MG63 (cell line): ENCODE data around the gene GPR171. TPM values are rescaled to one million over a fixed set of nuclear protein-coding genes. Genes with fewer than 3 reads are reported as not detected.

Experiments
- DNase-seq: peaks from one replicate; pipeline ENCODE4 v3.0.0-alpha.2; 2020
- H3K27me3 ChIP-seq: fragments of 250-450 bp; sonication (Bioruptor Pico); 2 replicates; pipeline ENCODE4 v1.5.1; 2020; ENCODE audit warnings: mild to moderate bottlenecking, moderate library complexity
- H3K36me3 ChIP-seq: fragments of 250-450 bp; sonication (Bioruptor Pico); 2 replicates; pipeline ENCODE4 v1.5.1; 2020; ENCODE audit warnings: mild to moderate bottlenecking, moderate library complexity
- H3K4me3 ChIP-seq: fragments of 250-450 bp; sonication (Bioruptor Pico); 2 replicates; pipeline ENCODE4 v1.5.1; 2020; ENCODE audit warnings: mild to moderate bottlenecking, moderate library complexity
- H3K9me3 ChIP-seq: fragments of 250-450 bp; sonication (Bioruptor Pico); 2 replicates; pipeline ENCODE4 v1.5.1; 2020; ENCODE audit warnings: mild to moderate bottlenecking, moderate library complexity
- total RNA-seq: library from RNA; depleted of rRNA; stranded (reverse); fragments of >200 nt; shearing (Covaris generic); gene quantifications from 2 replicates; pipeline ENCODE4 v1.2.3, GENCODE V29; 2014; ENCODE audit warnings: low replicate concordance

GPR171 gene
- total RNA-seq, 1 experiment from 2014 or later = not detected

DNA sequence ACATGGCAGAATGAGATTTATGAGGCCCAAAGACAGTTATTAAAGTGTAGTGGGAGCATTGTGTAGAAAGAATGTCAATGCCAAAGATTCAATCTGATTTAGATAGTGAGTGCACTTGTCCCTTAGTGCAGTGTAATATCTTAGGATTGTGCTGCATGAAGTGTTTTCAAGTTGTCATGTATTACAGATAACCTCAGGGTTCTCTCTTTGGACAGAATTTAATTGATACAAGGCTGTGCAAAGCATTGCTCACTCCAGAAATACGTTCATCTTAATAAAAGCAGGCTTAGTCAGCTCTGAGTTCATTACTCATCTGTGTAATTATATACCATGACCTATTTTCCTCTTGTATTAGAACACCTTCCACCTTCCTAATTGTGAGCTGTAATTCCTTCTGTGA is 16.0 kb upstream of the GPR171 start:
- H3K9me3 ChIP-seq = no peaks in the 10 kb centered on the region
- H3K27me3 ChIP-seq = no peaks in the 10 kb centered on the region
- DNase-seq = no peak
- H3K4me3 ChIP-seq = no peak overlapping the region
- no peaks in the 10 kb centered on the region for H3K36me3 ChIP-seq

DNA sequence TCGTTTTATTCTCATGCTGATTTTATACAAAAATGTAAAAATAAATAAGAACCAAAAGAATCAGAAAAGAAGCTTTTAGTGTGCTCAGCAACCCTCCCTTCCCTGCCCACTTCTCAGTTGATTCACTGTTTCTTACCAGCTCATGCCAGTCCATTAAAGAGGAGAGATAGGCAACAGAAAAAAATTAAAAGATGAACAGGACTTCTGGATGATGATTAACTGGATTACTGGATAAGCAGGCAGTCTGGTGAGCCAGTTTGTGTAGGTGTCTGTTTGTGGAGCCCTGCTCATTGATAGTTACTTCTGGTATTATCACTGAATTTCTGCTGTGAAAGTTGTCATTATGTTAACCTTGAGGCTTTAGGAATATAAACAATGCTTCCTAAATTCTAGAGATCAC is 15.1 kb upstream of the GPR171 start:
- Histone ChIP-seq H3K36me3 (no peaks in the 10 kb centered on the region), H3K9me3 (no peaks in the 10 kb centered on the region), H3K4me3 (no peak overlapping the region), H3K27me3 (no peaks in the 10 kb centered on the region)
- no peak for DNase-seq

- no peaks in the 10 kb centered on the region for H3K9me3 ChIP-seq
- no peaks in the 10 kb centered on the region for H3K36me3 ChIP-seq
- no peak for DNase-seq
- H3K4me3 ChIP-seq = no peak overlapping the region
- H3K27me3 ChIP-seq = no peaks in the 10 kb centered on the region
These were observed 13.9 kb upstream of the GPR171 start for GRCh38 chr3:151216641-151217607.

GRCh38 chr3:151214459-151214858 is 11.4 kb upstream of the GPR171 start:
- DNase-seq = no peak
- no peaks in the 10 kb centered on the region for H3K9me3 ChIP-seq
- no peak overlapping the region for H3K4me3 ChIP-seq
- H3K27me3 ChIP-seq = no peaks in the 10 kb centered on the region
- H3K36me3 ChIP-seq = no peaks in the 10 kb centered on the region

- H3K36me3 ChIP-seq = no peaks in the 10 kb centered on the region
- no peak overlapping the region for H3K4me3 ChIP-seq
- no peak for DNase-seq
- no peaks in the 10 kb centered on the region for H3K9me3 ChIP-seq
- H3K27me3 ChIP-seq = no peaks in the 10 kb centered on the region
These were observed 10.9 kb upstream of the GPR171 start for GRCh38 chr3:151213881-151214280.

- Histone ChIP-seq H3K9me3 (no peaks in the 10 kb centered on the region), H3K27me3 (no peaks in the 10 kb centered on the region), H3K4me3 (no peak overlapping the region), H3K36me3 (no peaks in the 10 kb centered on the region)
- DNase-seq = no peak
These were observed 10.1 kb upstream of the GPR171 start for GRCh38 chr3:151213151-151213550.

DNA sequence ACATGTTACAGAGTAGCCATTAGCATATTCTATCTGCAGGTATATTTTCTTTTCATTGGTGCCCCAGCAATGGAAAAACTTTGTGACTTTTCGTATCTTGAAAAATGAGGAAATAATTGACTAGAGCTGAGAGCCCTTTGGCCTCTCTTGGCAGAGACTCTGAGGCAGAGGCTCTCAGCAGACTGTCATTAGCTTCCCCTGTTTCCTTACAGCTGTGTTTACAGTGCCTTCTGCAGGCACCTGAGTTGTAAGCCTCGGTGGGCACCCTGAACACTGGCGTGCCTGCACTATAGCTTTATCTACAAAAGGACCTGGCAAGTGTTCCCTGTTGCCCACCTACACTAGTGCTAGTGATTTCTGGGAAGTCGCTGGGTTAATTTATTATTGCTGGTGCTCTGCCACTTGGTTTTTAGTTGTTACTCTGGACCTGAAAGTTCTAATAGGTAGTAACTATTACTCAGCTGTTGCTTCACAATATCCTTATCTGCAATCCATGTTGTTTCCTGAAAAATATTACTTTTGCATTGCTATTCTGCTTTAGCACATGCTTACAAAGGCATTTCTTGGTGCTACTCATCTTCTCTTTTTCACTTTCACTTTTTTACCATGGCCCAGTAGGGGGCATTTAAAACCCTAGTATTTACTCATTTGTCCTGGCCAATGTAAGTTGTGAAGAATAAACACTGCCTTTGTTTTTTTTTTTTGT is 7.8 kb upstream of the GPR171 start:
- no peak for DNase-seq
- no peaks in the 10 kb centered on the region for H3K36me3 ChIP-seq
- H3K27me3 ChIP-seq = no peaks in the 10 kb centered on the region
- no peak overlapping the region for H3K4me3 ChIP-seq
- H3K9me3 ChIP-seq = no peaks in the 10 kb centered on the region

- DNase-seq = no peak
- Histone ChIP-seq H3K9me3 (no peaks in the 10 kb centered on the region), H3K36me3 (no peaks in the 10 kb centered on the region), H3K4me3 (no peak overlapping the region), H3K27me3 (no peaks in the 10 kb centered on the region)
These were observed 6.6 kb upstream of the GPR171 start for GRCh38 chr3:151209654-151210053.

DNA sequence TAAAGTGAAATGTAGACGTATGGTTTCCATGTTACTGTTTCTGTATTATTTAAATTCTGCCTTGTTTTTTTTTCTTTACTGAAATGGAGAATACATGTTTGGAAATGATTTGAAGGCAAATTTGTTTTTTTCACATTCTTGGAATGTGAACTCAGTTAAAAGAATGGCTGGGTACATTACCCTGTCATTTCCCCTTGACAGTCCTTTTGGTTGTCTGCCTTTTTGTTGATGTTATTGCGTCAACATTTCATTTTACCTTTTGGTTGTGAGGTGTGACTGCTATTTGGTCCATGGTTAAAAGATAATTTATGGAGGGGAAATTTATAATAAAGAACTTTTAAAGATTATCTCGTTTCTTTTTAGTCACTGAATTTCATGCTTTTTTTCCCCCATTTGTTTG is 3.2 kb upstream of the GPR171 start:
- no peak for DNase-seq
- Histone ChIP-seq H3K36me3 (no peaks in the 10 kb centered on the region), H3K4me3 (no peak overlapping the region), H3K9me3 (no peaks in the 10 kb centered on the region), H3K27me3 (no peaks in the 10 kb centered on the region)

GRCh38 chr3:151205482-151205881 is 2.5 kb upstream of the GPR171 start:
- DNase-seq = no peak
- Histone ChIP-seq H3K36me3 (no peaks in the 10 kb centered on the region), H3K27me3 (no peaks in the 10 kb centered on the region), H3K4me3 (no peak overlapping the region), H3K9me3 (no peaks in the 10 kb centered on the region)

- Histone ChIP-seq H3K27me3 (no peaks in the 10 kb centered on the region), H3K9me3 (no peaks in the 10 kb centered on the region), H3K36me3 (no peaks in the 10 kb centered on the region), H3K4me3 (no peak overlapping the region)
- DNase-seq = no peak
These were observed 1.8 kb upstream of the GPR171 start for GRCh38 chr3:151204530-151205402.

DNA sequence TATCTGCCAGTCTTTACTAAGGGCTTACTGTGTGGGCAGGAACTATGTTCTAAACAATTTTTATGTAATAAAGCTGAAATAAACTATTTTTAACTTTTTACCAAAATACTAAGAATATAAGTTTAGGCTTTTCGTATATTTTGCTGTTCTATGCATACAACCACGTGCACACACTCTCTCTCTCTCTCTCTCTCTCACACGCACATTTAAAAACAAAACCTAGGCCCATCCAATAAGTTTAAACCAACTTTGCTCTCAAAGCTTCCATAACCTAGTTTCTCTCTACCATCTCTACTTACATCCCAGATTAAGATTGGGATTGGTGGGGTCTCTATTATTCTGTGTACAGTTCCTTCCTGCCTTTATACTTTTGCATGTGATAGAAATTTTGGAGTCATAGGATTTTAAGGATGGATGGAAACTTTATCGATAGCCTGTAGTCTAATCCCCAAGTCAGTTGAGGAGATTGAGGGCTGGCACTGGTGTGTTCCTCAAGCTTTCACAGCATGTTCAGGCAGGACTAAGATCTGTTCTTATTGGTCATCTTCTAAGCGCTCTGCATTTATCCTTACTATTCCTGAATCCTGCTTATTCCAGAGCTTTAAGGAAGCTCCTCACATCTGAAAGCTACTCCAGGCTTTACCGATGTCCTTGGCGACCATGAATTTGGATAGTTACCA is 1.8 kb downstream of the GPR171 start:
- H3K36me3 ChIP-seq = no peaks in the 10 kb centered on the region
- no peaks in the 10 kb centered on the region for H3K27me3 ChIP-seq
- H3K9me3 ChIP-seq = no peaks in the 10 kb centered on the region
- no peak for DNase-seq
- H3K4me3 ChIP-seq = no peak overlapping the region

- H3K27me3 ChIP-seq = no peaks in the 10 kb centered on the region
- no peak for DNase-seq
These were observed 2.4 kb downstream of the GPR171 start for GRCh38 chr3:151200586-151200985.

DNA sequence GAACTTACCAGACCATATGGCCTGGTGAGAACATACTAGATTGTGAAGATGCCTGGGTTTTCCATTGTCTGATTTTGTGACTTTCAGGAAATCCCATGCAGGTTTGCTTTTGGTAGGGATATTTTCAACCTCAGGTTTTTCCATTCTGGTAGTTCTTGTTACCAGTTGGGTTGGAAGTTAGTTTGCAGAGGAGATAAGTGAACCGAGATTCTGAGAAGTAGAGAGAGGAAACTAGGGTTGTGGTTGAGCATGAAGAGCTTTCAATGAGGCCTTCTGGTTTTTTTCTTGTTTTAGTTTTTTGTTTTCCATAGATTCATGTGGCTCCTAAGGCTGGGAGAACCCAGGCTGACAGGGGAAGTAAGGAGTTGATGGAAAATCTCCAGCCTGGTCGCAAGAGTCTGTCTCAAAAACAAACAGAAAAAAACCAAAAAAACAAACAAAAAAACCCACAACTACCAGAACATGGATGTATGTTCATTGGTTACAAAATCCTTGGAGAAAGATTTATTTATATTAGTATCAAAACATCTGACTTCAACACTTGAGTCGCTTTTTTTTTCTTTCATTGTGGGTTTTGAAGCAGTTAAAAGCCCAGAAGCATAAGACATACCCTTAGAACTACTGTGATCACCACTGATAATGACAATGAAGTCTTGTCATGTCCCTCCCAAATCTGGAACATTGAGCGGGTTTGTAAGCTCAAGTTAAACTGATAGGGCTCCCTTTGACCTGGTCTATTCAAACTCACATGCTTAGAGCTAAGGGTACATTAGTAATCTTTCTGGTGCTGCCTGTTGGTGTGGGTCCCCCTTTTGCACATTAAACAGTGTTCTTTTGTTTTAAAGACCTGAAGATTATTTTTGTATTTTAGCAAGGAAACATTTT is 3.2 kb downstream of the GPR171 start:
- no peaks in the 10 kb centered on the region for H3K36me3 ChIP-seq
- H3K4me3 ChIP-seq = no peak overlapping the region
- DNase-seq = no peak
- no peaks in the 10 kb centered on the region for H3K9me3 ChIP-seq
- no peaks in the 10 kb centered on the region for H3K27me3 ChIP-seq

More at GRCh38 chr3:151200586-151200985, 2.4 kb downstream of the GPR171 start:
- Histone ChIP-seq H3K9me3 (no peaks in the 10 kb centered on the region), H3K36me3 (no peaks in the 10 kb centered on the region), H3K4me3 (no peak overlapping the region)

DNA sequence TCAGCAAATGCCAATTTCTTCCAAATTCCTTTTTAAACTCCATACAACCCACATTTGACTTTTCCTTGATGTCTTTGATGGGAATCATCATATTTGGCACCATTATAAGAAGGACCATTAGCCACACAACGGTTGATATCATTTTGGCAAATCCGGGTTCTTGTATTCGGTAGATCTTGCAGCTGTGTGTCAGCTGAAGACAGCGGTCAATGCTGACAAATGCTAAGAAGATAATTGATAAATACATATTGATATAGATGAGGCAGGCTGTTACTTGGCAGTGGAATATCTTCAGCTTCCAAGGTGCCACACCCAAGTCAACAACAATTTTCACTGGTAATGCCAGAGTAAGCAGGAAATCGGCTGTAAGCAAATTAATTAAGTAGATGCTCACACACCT is 4.2 kb downstream of the GPR171 start:
- DNase-seq = no peak
- no peaks in the 10 kb centered on the region for H3K36me3 ChIP-seq
- H3K9me3 ChIP-seq = no peaks in the 10 kb centered on the region
- H3K4me3 ChIP-seq = no peak overlapping the region
- no peaks in the 10 kb centered on the region for H3K27me3 ChIP-seq
